ENCODE measurements around the gene ULK3.

Gene ULK3

GRCh38 chr15:74838746-74839525 is 4.0 kb downstream of the ULK3 start:
- peaks cover 33% of the 10 kb centered on the region for H3K4me1 Mint-ChIP-seq
- H3K27ac Mint-ChIP-seq, result no peak overlapping the region
- no peaks in the 10 kb centered on the region for H3K9me3 Mint-ChIP-seq
- H3K36me3 Mint-ChIP-seq, result peaks cover 47% of the 10 kb centered on the region
- DNase-seq (ENCODE audit: low spot score in 2 of 2), result no peak
- H3K4me3 Mint-ChIP-seq, result no peak overlapping the region
- ATAC-seq, result no peak

- Mint-ChIP-seq H3K4me3 (no peak overlapping the region), H3K36me3 (peaks cover 41% of the 10 kb centered on the region), H3K9me3 (no peaks in the 10 kb centered on the region), H3K27ac (no peak overlapping the region), H3K4me1 (peaks cover 32% of the 10 kb centered on the region)
- no peak for ATAC-seq
- DNase-seq (ENCODE audit: low spot score in 2 of 2), result no peak
These were observed 4.8 kb downstream of the ULK3 start for GRCh38 chr15:74838137-74838516.

- peak overlapping the region; percentile 74 for H3K27ac Mint-ChIP-seq
These were observed 5.3 kb downstream of the ULK3 start for GRCh38 chr15:74837482-74838136.

GRCh38 chr15:74836846-74837245 is 6.1 kb downstream of the ULK3 start:
- DNase-seq (ENCODE audit: low spot score in 2 of 2) (no peak), ATAC-seq (no peak)
- Mint-ChIP-seq H3K4me1 (peaks cover 22% of the 10 kb centered on the region), H3K36me3 (peaks cover 30% of the 10 kb centered on the region), H3K4me3 (no peak overlapping the region), H3K27ac (peak overlapping the region; percentile 74), H3K9me3 (no peaks in the 10 kb centered on the region)

More at GRCh38 chr15:74837482-74838136, 5.3 kb downstream of the ULK3 start:
- DNase-seq (ENCODE audit: low spot score in 2 of 2) (no peak), ATAC-seq (no peak)
- peaks cover 30% of the 10 kb centered on the region for H3K4me1 Mint-ChIP-seq
- H3K36me3 Mint-ChIP-seq, result peaks cover 38% of the 10 kb centered on the region
- no peaks in the 10 kb centered on the region for H3K9me3 Mint-ChIP-seq
- no peak overlapping the region for H3K4me3 Mint-ChIP-seq

- peak; percentile 33 to 72 for DNase-seq (ENCODE audit: low spot score in 2 of 2)
- no peak overlapping the region for H3K27ac Mint-ChIP-seq
- H3K4me3 Mint-ChIP-seq, result no peak overlapping the region
- peak; percentile 34 for ATAC-seq
- H3K9me3 Mint-ChIP-seq, result no peaks in the 10 kb centered on the region
- H3K4me1 Mint-ChIP-seq, result peaks cover 13% of the 10 kb centered on the region
- H3K36me3 Mint-ChIP-seq, result peaks cover 28% of the 10 kb centered on the region
These were observed 7.6 kb downstream of the ULK3 start for GRCh38 chr15:74835312-74835823.

GRCh38 chr15:74833376-74834107 is 9.4 kb downstream of the ULK3 start:
- H3K36me3 Mint-ChIP-seq, result peaks cover 20% of the 10 kb centered on the region

GRCh38 chr15:74832826-74833225 is 10.1 kb downstream of the ULK3 start:
- Mint-ChIP-seq H3K27ac (no peak overlapping the region), H3K36me3 (peaks cover 16% of the 10 kb centered on the region), H3K9me3 (no peaks in the 10 kb centered on the region), H3K4me1 (peaks cover 33% of the 10 kb centered on the region), H3K4me3 (no peak overlapping the region)
- DNase-seq (ENCODE audit: low spot score in 2 of 2) (no peak), ATAC-seq (no peak)

More at GRCh38 chr15:74833376-74834107, 9.4 kb downstream of the ULK3 start:
- Mint-ChIP-seq H3K4me3 (no peak overlapping the region), H3K4me1 (peaks cover 27% of the 10 kb centered on the region), H3K9me3 (no peaks in the 10 kb centered on the region), H3K27ac (peak overlapping the region; percentile 17)
- DNase-seq (ENCODE audit: low spot score in 2 of 2) (no peak), ATAC-seq (no peak)

GRCh38 chr15:74831813-74832495 is 11.0 kb downstream of the ULK3 start:
- no peak for ATAC-seq
- H3K27ac Mint-ChIP-seq, result no peak overlapping the region

GRCh38 chr15:74830868-74831267 is 12.1 kb downstream of the ULK3 start:
- DNase-seq (ENCODE audit: low spot score in 2 of 2) (no peak), ATAC-seq (no peak)
- Mint-ChIP-seq H3K4me3 (no peak overlapping the region), H3K4me1 (peaks cover 42% of the 10 kb centered on the region), H3K36me3 (peaks cover 8% of the 10 kb centered on the region), H3K27ac (peak overlapping the region; percentile 29), H3K9me3 (no peaks in the 10 kb centered on the region)

More at GRCh38 chr15:74831813-74832495, 11.0 kb downstream of the ULK3 start:
- no peak for DNase-seq (ENCODE audit: low spot score in 2 of 2)
- peaks cover 8% of the 10 kb centered on the region for H3K36me3 Mint-ChIP-seq
- H3K4me3 Mint-ChIP-seq, result no peak overlapping the region
- H3K4me1 Mint-ChIP-seq, result peaks cover 35% of the 10 kb centered on the region
- no peaks in the 10 kb centered on the region for H3K9me3 Mint-ChIP-seq

GRCh38 chr15:74829991-74830390 is 13.0 kb downstream of the ULK3 start:
- no peak for ATAC-seq
- Mint-ChIP-seq H3K4me3 (no peak overlapping the region), H3K4me1 (peaks cover 36% of the 10 kb centered on the region), H3K27ac (no peak overlapping the region), H3K36me3 (no peaks in the 10 kb centered on the region), H3K9me3 (no peaks in the 10 kb centered on the region)
- no peak for DNase-seq (ENCODE audit: low spot score in 2 of 2)

- Mint-ChIP-seq H3K9me3 (no peaks in the 10 kb centered on the region), H3K36me3 (no peaks in the 10 kb centered on the region), H3K27ac (no peak overlapping the region), H3K4me1 (peaks cover 34% of the 10 kb centered on the region), H3K4me3 (no peak overlapping the region)
- no peak for DNase-seq (ENCODE audit: low spot score in 2 of 2)
- peak; percentile 91 for ATAC-seq
These were observed 13.5 kb downstream of the ULK3 start for GRCh38 chr15:74829486-74829885.

GRCh38 chr15:74828835-74829234 is 14.1 kb downstream of the ULK3 start:
- H3K9me3 Mint-ChIP-seq, result no peaks in the 10 kb centered on the region
- ATAC-seq (no peak), DNase-seq (ENCODE audit: low spot score in 2 of 2) (no peak)
- H3K27ac Mint-ChIP-seq, result no peak overlapping the region
- peaks cover 34% of the 10 kb centered on the region for H3K4me1 Mint-ChIP-seq
- no peaks in the 10 kb centered on the region for H3K36me3 Mint-ChIP-seq
- no peak overlapping the region for H3K4me3 Mint-ChIP-seq

- DNase-seq (ENCODE audit: low spot score in 2 of 2) (no peak), ATAC-seq (no peak)
- Mint-ChIP-seq H3K27ac (no peak overlapping the region), H3K4me3 (no peak overlapping the region), H3K36me3 (no peaks in the 10 kb centered on the region), H3K9me3 (no peaks in the 10 kb centered on the region), H3K4me1 (peaks cover 34% of the 10 kb centered on the region)
These were observed 15.3 kb downstream of the ULK3 start for GRCh38 chr15:74827614-74828013.

GRCh38 chr15:74826921-74827320 is 16.0 kb downstream of the ULK3 start:
- Mint-ChIP-seq H3K27ac (no peak overlapping the region), H3K9me3 (no peaks in the 10 kb centered on the region), H3K4me1 (peaks cover 34% of the 10 kb centered on the region), H3K4me3 (no peak overlapping the region), H3K36me3 (no peaks in the 10 kb centered on the region)
- ATAC-seq (no peak), DNase-seq (ENCODE audit: low spot score in 2 of 2) (no peak)

GRCh38 chr15:74826364-74826819 is 16.6 kb downstream of the ULK3 start, which contains the start of gene CPLX3:
Gene CPLX3, plus strand, starts transcription at chr15:74826627. Its CDS starts 77 bp downstream, at chr15:74826704.
- H3K9me3 Mint-ChIP-seq, result no peaks in the 10 kb centered on the region

More at GRCh38 chr15:74826364-74826819, 16.6 kb downstream of the ULK3 start, which contains the start of gene CPLX3:
- no peak within 1 kb of the TSS for H3K4me3 Mint-ChIP-seq
- H3K4me1 Mint-ChIP-seq, result peaks cover 34% of the 10 kb centered on the region
- ATAC-seq (peak; percentile 20), DNase-seq (ENCODE audit: low spot score in 2 of 2) (peak in 1 of 2 donors; percentile 44)
- H3K36me3 Mint-ChIP-seq, result no peaks in the 10 kb centered on the region
- no peak within 1 kb of the TSS for H3K27ac Mint-ChIP-seq

Measured in stimulated activated effector memory CD8-positive, alpha-beta T cell treated with anti-CD3 and anti-CD28 coated beads, Interleukin-12 subunit alpha, Interleukin-12 subunit beta, amount 100 ng/mL, for 72 hours (primary cell).